GM23338 (cell line): ENCODE measurements around the gene DST. TPM values are rescaled to one million over a fixed set of nuclear protein-coding genes. Genes with fewer than 3 reads are reported as not detected.
A peak's percentile ranks its signal among the peaks of the same experiment; 100 is the strongest.

Experiments
- ATAC-seq: fragments of 200-7000 bp; cut with Tn5 transposase; 3 replicates; pipeline ENCODE4 v1.9.1; 2020
- DNase-seq: peaks from one replicate; pipeline ENCODE4 v3.0.0-alpha.2; 2015; ENCODE audit warnings: low spot score
- H2AFZ ChIP-seq: fragments of 200-600 bp; sonication (generic); 2 replicates; pipeline ENCODE4 v1.8.0; 2016; ENCODE audit warnings: antibody characterized with exemption, mild to moderate bottlenecking, moderate library complexity
- H3F3A ChIP-seq: fragments of 200-600 bp; sonication (generic); replicated peaks from 2 replicates; pipeline ENCODE4 v1.8.0; 2017; ENCODE audit warnings: antibody characterized with exemption, mixed run types, low read depth
- H3K27ac ChIP-seq: fragments of 200-600 bp; sonication (generic); 2 replicates; pipeline ENCODE4 v1.6.1; 2016; ENCODE audit warnings: low read depth
- H3K27me3 ChIP-seq: fragments of 200-600 bp; sonication (generic); 2 replicates; pipeline ENCODE4 v1.8.0; 2016; ENCODE audit warnings: mild to moderate bottlenecking, mixed run types, moderate library complexity; ENCODE audit not compliant: insufficient read depth
- H3K36me3 ChIP-seq: fragments of 200-600 bp; sonication (generic); 2 replicates; pipeline ENCODE4 v1.8.0; 2016; ENCODE audit warnings: mild to moderate bottlenecking; ENCODE audit not compliant: insufficient read depth
- H3K4me1 ChIP-seq: fragments of 200-600 bp; sonication (generic); 2 replicates; pipeline ENCODE4 v1.8.0; 2016; ENCODE audit warnings: mild to moderate bottlenecking, moderate library complexity; ENCODE audit not compliant: insufficient read depth
- H3K4me2 ChIP-seq: fragments of 200-600 bp; sonication (generic); 2 replicates; pipeline ENCODE4 v1.7.1; 2017; ENCODE audit warnings: mixed run types
- H3K4me3 ChIP-seq: fragments of 200-600 bp; sonication (generic); 2 replicates; pipeline ENCODE4 v1.6.1; 2016; ENCODE audit warnings: mixed run types
- H3K79me2 ChIP-seq: fragments of 200-600 bp; sonication (generic); replicated peaks from 2 replicates; pipeline ENCODE4 v1.8.0; 2017; ENCODE audit warnings: mild to moderate bottlenecking; ENCODE audit not compliant: insufficient read depth
- H3K9me2 ChIP-seq: fragments of 200-600 bp; sonication (generic); 2 replicates; pipeline ENCODE4 v1.8.0; 2017; ENCODE audit not compliant: insufficient read depth
- H4K20me1 ChIP-seq: fragments of 200-600 bp; sonication (generic); replicated peaks from 2 replicates; pipeline ENCODE4 v1.8.0; 2017; ENCODE audit warnings: mild to moderate bottlenecking; ENCODE audit not compliant: insufficient read depth
- H3K27ac Mint-ChIP-seq: 2 replicates; pipeline ENCODE4 v1.8.0; 2020; ENCODE audit warnings: inconsistent platforms, mild to moderate bottlenecking, moderate library complexity, mixed read lengths
- H3K27me3 Mint-ChIP-seq: 3 replicates; pipeline ENCODE4 v1.8.0; 2022; ENCODE audit warnings: low read depth, mild to moderate bottlenecking, moderate library complexity, mixed read lengths, inconsistent platforms; ENCODE audit not compliant: insufficient read depth, poor library complexity
- H3K36me3 Mint-ChIP-seq: 3 replicates; pipeline ENCODE4 v1.8.0; 2021; ENCODE audit warnings: low read depth, mild to moderate bottlenecking, inconsistent platforms, moderate library complexity, mixed read lengths
- H3K4me1 Mint-ChIP-seq: 3 replicates; pipeline ENCODE4 v1.8.0; 2020; ENCODE audit warnings: mild to moderate bottlenecking, inconsistent platforms, mixed read lengths
- H3K4me3 Mint-ChIP-seq: 3 replicates; pipeline ENCODE4 v1.8.0; 2021; ENCODE audit warnings: moderate library complexity, mild to moderate bottlenecking, inconsistent platforms, mixed read lengths
- H3K9me3 Mint-ChIP-seq: 3 replicates; pipeline ENCODE4 v1.8.0; 2020; ENCODE audit warnings: moderate library complexity, mild to moderate bottlenecking, inconsistent platforms, mixed read lengths
- CREB1 ChIP-seq: fragments of 250-450 bp; sonication (Bioruptor Pico); IDR thresholded peaks from 2 replicates; pipeline ENCODE4 v1.5.0; 2020; ENCODE audit warnings: low read depth, mild to moderate bottlenecking, moderate library complexity
- CTCF ChIP-seq, 2 experiments: fragments of 200-600 bp in 1 of 2; sonication (generic) in 1 of 2; conservative IDR thresholded peaks; 2 replicates each; pipeline versions ENCODE4 v1.5.1 to v1.6.1; 2016 to 2017; ENCODE audit warnings: antibody characterized with exemption in 2 of 2, low read depth in 2 of 2, mild to moderate bottlenecking in 2 of 2, moderate library complexity in 1 of 2
- ETS1 ChIP-seq: IDR thresholded peaks from 2 replicates; pipeline ENCODE4 v1.6.1; 2016; ENCODE audit warnings: antibody characterized with exemption
- EZH2phosphoT487 ChIP-seq: fragments of 200-600 bp; sonication (generic); IDR thresholded peaks from one replicate; pipeline ENCODE4 v1.8.1; 2018; ENCODE audit warnings: antibody characterized with exemption; ENCODE audit not compliant: unreplicated experiment
- JUNB ChIP-seq: IDR thresholded peaks from one replicate; pipeline ENCODE4 v1.6.1; 2016; ENCODE audit warnings: antibody characterized with exemption; ENCODE audit not compliant: unreplicated experiment
- NANOG ChIP-seq: IDR thresholded peaks from 2 replicates; pipeline ENCODE4 v1.6.1; 2016; ENCODE audit warnings: antibody characterized with exemption, borderline replicate concordance
- POLR2AphosphoS5 ChIP-seq: IDR thresholded peaks from 2 replicates; pipeline ENCODE4 v1.6.1; 2016; ENCODE audit warnings: antibody characterized with exemption, low read depth
- STAT1 ChIP-seq: IDR thresholded peaks from one replicate; pipeline ENCODE4 v1.6.1; 2016; ENCODE audit warnings: antibody characterized with exemption; ENCODE audit not compliant: unreplicated experiment
- ZNF114 ChIP-seq: fragments of 250-450 bp; sonication (Bioruptor Pico); IDR thresholded peaks from 2 replicates; pipeline ENCODE4 v1.5.0; 2020; ENCODE audit warnings: mild to moderate bottlenecking, moderate library complexity
- ZNF462 ChIP-seq: fragments of 250-450 bp; sonication (Bioruptor Pico); IDR thresholded peaks from 2 replicates; pipeline ENCODE4 v1.5.0; 2020; ENCODE audit warnings: mild to moderate bottlenecking, moderate library complexity
- polyA plus RNA-seq: library from polyadenylated mRNA; unstranded; fragments of >200 nt; fragmentation: Nextera tagmentation; extraction: Ambion mirVana; gene quantifications from 2 replicates; pipeline ENCODE4 v1.2.1, GENCODE V29; 2016
- total RNA-seq: library from RNA; depleted of rRNA; stranded (reverse); fragments of >200 nt; shearing (Covaris generic); gene quantifications from 2 replicates; pipeline ENCODE4 v1.2.3, GENCODE V29; 2014

Gene DST
- total and polyA plus RNA-seq, 2 experiments from 2014 or later = 88.7 to 188 TPM

GRCh38 chr6:56620229-56620868 lies 22.3 kb downstream of the DST start (continued):
- TF ChIP-seq CREB1 (CRISPR knock-in tag) (no peak), JUNB (no peak), NANOG (no peak), POLR2AphosphoS5 (no peak), STAT1 (no peak), ZNF114 (CRISPR knock-in tag) (no peak), EZH2phosphoT487 (no peak), ZNF462 (CRISPR knock-in tag) (no peak)

GRCh38 chr6:56618050-56618449 lies 24.6 kb downstream of the DST start:
- H3K36me3 ChIP-seq = peaks cover 27% of the 10 kb centered on the region; the same call in 1 of the 2 replicates
- TF ChIP-seq CTCF (conservative IDR thresholded peaks at IDR 0.05; ENCODE audit: low read depth in 2 of 2) (peak; percentile 38 to 55), ETS1 (no peak)

More at GRCh38 chr6:56618050-56618449, 24.6 kb downstream of the DST start:
- Mint-ChIP-seq H3K27me3 (no peaks in the 10 kb centered on the region), H3K4me1 (peaks cover 26% of the 10 kb centered on the region), H3K9me3 (no peaks in the 10 kb centered on the region), H3K4me3 (no peak overlapping the region), H3K36me3 (peaks cover 6% of the 10 kb centered on the region; the same call in 2 of the 3 replicates), H3K27ac (no peak overlapping the region)
- no peak overlapping the region for H3K27ac ChIP-seq
- no peaks in the 10 kb centered on the region for H4K20me1 ChIP-seq
- H3K9me2 ChIP-seq = 0 out of 2 replicates have a peak, but pooled peaks cover 7% of the 10 kb centered on the region
- no peaks in the 10 kb centered on the region for H3K27me3 ChIP-seq
- H3K4me2 ChIP-seq = no peak overlapping the region
- DNase-seq = peak; percentile 66
- H3F3A ChIP-seq = no peaks in the 10 kb centered on the region
- peak; percentile 64 for ATAC-seq
- H3K4me3 ChIP-seq = no peak overlapping the region
- peaks cover 30% of the 10 kb centered on the region for H3K4me1 ChIP-seq
- H3K79me2 ChIP-seq = no peaks in the 10 kb centered on the region
- no peak overlapping the region for H2AFZ ChIP-seq
